ENCODE data around the gene XXYLT1. TPM values are rescaled to one million over a fixed set of nuclear protein-coding genes. Genes with fewer than 3 reads are reported as not detected.
"Not testable (repeated sequence)": the region's sequence is repeated elsewhere in the genome, so short reads cannot be mapped to it uniquely, and the experiment has no call there.

The XXYLT1 gene
- polyA plus RNA-seq, 6 donors from 2014 or later = 1.7 to 3.7 (median 3.6) TPM; not detected in 1

- Mint-ChIP-seq H3K9me3 (peaks cover 0 to under 1% (median 0%) of the 10 kb centered on the region in 7 donors), H3K27ac (peak overlapping the region in 5 of 6 donors; percentile 20 to 98 (median 54)), H3K4me1 (peaks cover 74 to 97% (median 83%) of the 10 kb centered on the region in 3 donors), H3K27me3 (no peaks in the 10 kb centered on the region), H3K36me3 (no peaks in the 10 kb centered on the region), H3K4me3 (peak overlapping the region in 2 of 8 donors; percentile 61 to 72)
- ATAC-seq (ENCODE audit: low read depth in 2 of 2) = no peak
- no peak for DNase-seq
These were observed 172.0 kb downstream of the XXYLT1 start for GRCh38 chr3:195098741-195099525.

DNA sequence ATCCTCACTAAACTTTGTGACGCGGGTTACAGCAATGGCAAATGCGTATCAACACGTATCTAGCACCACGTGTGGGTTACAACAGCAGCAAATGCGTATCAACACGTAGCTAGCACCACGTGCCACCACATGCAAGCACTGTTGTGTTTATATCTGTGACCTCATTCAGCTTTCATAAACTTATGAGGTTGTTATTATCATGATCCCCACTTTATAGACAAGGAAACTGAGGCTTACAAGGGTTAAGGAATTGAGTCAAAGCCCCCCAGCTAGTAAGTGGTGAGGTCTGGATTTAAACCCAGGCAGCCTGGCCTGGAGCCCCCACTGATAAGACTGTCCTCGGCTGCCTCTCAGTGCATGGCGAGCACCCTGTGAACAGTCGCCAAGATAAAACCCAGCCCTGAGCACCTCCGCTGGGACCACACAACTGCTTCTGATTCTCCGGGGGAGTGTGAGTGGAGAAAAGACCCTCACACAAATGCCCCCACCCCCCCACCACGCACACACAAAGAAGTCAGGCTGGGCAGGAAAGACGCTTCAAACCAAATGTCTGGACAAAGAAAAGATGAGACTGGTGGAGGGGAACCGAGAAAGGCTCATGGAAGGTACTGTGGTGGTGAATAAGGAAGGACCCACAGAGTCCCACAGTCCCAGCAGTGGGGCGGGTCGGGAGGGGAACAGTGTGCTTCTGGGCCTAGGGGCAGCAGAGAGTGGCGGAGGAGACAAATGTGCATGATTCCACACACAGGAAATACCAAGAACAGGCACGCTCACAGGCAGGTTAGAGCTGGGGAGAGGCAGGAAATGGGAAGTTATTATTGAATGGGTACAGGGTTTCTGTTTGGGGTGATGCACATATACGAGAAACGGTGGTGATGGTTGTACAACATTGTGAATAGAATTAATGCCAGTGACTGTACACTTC lies 173.4 kb downstream of the XXYLT1 start:
- Mint-ChIP-seq H3K9me3 (peaks cover 0 to 2% (median 0%) of the 10 kb centered on the region in 7 donors), H3K4me1 (peaks cover 73 to 90% (median 83%) of the 10 kb centered on the region in 3 donors), H3K4me3 (peak overlapping the region in 4 of 8 donors; percentile 7 to 77 (median 58)), H3K36me3 (no peaks in the 10 kb centered on the region), H3K27ac (peak overlapping the region; percentile 66 to 96 (median 88)), H3K27me3 (no peaks in the 10 kb centered on the region)
- no peak for ATAC-seq (ENCODE audit: low read depth in 2 of 2)
- no peak for DNase-seq

DNA sequence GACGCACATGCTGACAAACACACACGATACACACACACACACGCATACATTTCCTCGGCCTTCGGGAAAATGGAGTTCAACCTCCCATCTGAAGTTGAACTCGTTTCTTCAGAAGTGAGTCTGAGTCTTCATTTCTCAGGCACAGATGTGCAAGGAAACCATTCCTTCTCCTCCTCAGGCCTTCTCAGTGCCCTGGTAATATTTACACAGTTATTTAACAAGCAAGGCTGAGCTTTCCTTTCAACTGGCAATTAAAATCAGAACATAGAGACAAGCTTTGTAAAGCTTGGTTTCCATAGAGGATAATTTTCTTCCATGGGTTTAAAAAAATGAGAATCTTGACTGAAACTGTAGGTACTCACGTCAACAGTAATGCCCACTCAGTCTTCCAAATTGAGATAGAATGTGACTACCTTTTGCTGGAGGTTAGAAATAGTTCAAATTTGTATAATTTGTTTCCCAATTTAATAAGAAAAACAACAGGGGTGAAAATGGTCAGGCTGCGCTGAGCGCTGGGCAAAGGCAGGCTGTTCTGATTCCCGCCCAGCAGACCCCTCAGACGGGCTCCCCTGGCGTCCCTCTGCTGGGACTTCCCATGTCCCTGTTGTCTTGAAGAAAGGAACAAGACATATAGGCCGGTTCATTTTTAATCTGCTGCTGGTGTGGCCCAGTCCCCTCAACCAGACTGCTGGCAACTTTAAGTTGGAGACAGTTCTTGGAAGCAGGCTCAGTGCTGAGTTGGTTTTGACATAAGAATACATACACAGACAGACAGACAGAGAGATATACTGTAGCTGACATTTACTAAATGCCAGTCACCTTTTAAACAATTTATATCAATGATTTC lies 174.3 kb downstream of the XXYLT1 start:
- Mint-ChIP-seq H3K36me3 (no peaks in the 10 kb centered on the region), H3K4me1 (peaks cover 65 to 81% (median 76%) of the 10 kb centered on the region in 3 donors), H3K27me3 (no peaks in the 10 kb centered on the region), H3K27ac (peak overlapping the region in 4 of 6 donors; percentile 40 to 96 (median 90)), H3K9me3 (peaks cover 0 to 2% (median 0%) of the 10 kb centered on the region in 7 donors), H3K4me3 (peak overlapping the region in 3 of 8 donors; percentile 3 to 77 (median 34))
- ATAC-seq (ENCODE audit: low read depth in 2 of 2) (no peak), DNase-seq (no peak)

DNA sequence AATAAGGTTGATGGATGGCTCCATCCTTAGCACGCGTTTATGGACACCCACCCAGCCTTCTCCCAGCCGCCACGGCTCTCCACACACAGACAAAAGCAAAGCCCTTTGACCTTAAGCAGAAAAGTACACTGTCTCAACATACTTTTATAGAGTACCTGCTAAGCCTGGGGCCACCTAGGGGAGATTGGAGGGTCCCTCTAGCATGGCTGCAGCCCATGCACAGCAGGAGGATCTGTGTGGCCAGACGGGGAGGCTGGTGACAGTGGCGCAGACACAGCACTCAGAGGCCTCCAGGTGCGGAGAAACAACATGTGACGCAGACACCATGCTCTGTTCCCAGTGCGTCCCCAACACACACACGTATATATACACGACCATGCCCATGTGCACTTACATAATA lies 174.9 kb downstream of the XXYLT1 start:
- peak overlapping the region in 4 of 6 donors; percentile 66 to 96 (median 90) for H3K27ac Mint-ChIP-seq
- no peaks in the 10 kb centered on the region for H3K36me3 Mint-ChIP-seq
- H3K9me3 Mint-ChIP-seq = peaks cover 0 to 2% (median 0%) of the 10 kb centered on the region in 7 donors
- ATAC-seq (ENCODE audit: low read depth in 2 of 2) (no peak), DNase-seq (no peak)
- peak overlapping the region in 4 of 8 donors; percentile 13 to 98 (median 58) for H3K4me3 Mint-ChIP-seq
- H3K27me3 Mint-ChIP-seq = no peaks in the 10 kb centered on the region
- H3K4me1 Mint-ChIP-seq = peaks cover 59 to 74% (median 69%) of the 10 kb centered on the region in 3 donors

GRCh38 chr3:195095704-195096036 lies 175.3 kb downstream of the XXYLT1 start:
- Mint-ChIP-seq H3K4me1 (peaks cover 55 to 71% (median 66%) of the 10 kb centered on the region in 3 donors), H3K27me3 (no peaks in the 10 kb centered on the region), H3K9me3 (peaks cover 0 to 2% (median 0%) of the 10 kb centered on the region in 7 donors), H3K36me3 (no peaks in the 10 kb centered on the region), H3K27ac (peak overlapping the region; percentile 90 to 99 (median 98)), H3K4me3 (peak overlapping the region in 7 of 8 donors; percentile 64 to 98 (median 85))
- no peak for ATAC-seq (ENCODE audit: low read depth in 2 of 2)
- DNase-seq = no peak

- peaks cover 50 to 66% (median 61%) of the 10 kb centered on the region in 3 donors for H3K4me1 Mint-ChIP-seq
- H3K9me3 Mint-ChIP-seq = peaks cover 0 to 2% (median 0%) of the 10 kb centered on the region in 7 donors
- H3K36me3 Mint-ChIP-seq = no peaks in the 10 kb centered on the region
- ATAC-seq (ENCODE audit: low read depth in 2 of 2) (peak; percentile 73 to 74), DNase-seq (peak; percentile 71)
- peak overlapping the region; percentile 90 to 99 (median 98) for H3K27ac Mint-ChIP-seq
- no peaks in the 10 kb centered on the region for H3K27me3 Mint-ChIP-seq
- H3K4me3 Mint-ChIP-seq = peak overlapping the region; percentile 64 to 98 (median 86)
These were observed 175.8 kb downstream of the XXYLT1 start for GRCh38 chr3:195095035-195095703.

- DNase-seq (peak; percentile 84), ATAC-seq (ENCODE audit: low read depth in 2 of 2) (peak; percentile 91 to 92)
- Mint-ChIP-seq H3K4me3 (peak overlapping the region; percentile 71 to 98 (median 86)), H3K27me3 (no peaks in the 10 kb centered on the region), H3K36me3 (no peaks in the 10 kb centered on the region), H3K27ac (peak overlapping the region; percentile 90 to 99 (median 98)), H3K9me3 (peaks cover 0 to 2% (median 0%) of the 10 kb centered on the region in 7 donors), H3K4me1 (peaks cover 46 to 57% (median 56%) of the 10 kb centered on the region in 3 donors)
These were observed 176.6 kb downstream of the XXYLT1 start for GRCh38 chr3:195094191-195094921.

DNA sequence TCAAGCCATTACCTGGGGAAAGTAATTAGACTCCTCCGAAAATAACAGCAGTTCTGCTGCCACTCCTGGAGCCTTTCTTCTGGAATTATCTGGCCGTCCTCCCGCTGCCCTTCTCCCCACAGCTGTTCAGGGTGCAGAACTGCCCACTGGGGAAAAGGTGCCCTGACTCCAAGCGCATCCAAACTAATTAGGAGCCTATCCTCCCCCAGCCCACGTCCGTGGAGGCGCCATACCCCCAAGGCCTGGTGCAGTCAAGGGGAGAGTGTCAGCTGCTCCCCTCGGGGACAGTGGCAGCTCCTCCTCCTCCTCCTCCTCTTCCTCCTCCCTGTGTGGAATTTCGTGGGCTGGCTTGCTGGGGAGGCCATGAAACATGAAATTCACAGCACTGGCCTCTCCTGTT lies 177.2 kb downstream of the XXYLT1 start:
- H3K27ac Mint-ChIP-seq = peak overlapping the region; percentile 90 to 99 (median 98)
- peak; percentile 5 to 11 for ATAC-seq (ENCODE audit: low read depth in 2 of 2)
- peaks cover 45 to 51% (median 50%) of the 10 kb centered on the region in 3 donors for H3K4me1 Mint-ChIP-seq
- no peaks in the 10 kb centered on the region for H3K27me3 Mint-ChIP-seq
- H3K4me3 Mint-ChIP-seq = peak overlapping the region; percentile 71 to 98 (median 86)
- no peak for DNase-seq
- H3K9me3 Mint-ChIP-seq = peaks cover 0 to 2% (median 0%) of the 10 kb centered on the region in 7 donors
- H3K36me3 Mint-ChIP-seq = no peaks in the 10 kb centered on the region

- not testable (repeated sequence) for H3K9me3 Mint-ChIP-seq; ATAC-seq (ENCODE audit: low read depth in 2 of 2); DNase-seq; H3K36me3 Mint-ChIP-seq; H3K27me3 Mint-ChIP-seq
- Mint-ChIP-seq H3K27ac (peak overlapping the region in 2 of 6 donors; percentile 52 to 83), H3K4me3 (peak overlapping the region in 6 of 8 donors; percentile 41 to 82 (median 58)), H3K4me1 (peaks cover 3 to 16% (median 10%) of the 10 kb centered on the region in 3 donors)
These were observed 182.9 kb downstream of the XXYLT1 start for GRCh38 chr3:195087840-195088601.

DNA sequence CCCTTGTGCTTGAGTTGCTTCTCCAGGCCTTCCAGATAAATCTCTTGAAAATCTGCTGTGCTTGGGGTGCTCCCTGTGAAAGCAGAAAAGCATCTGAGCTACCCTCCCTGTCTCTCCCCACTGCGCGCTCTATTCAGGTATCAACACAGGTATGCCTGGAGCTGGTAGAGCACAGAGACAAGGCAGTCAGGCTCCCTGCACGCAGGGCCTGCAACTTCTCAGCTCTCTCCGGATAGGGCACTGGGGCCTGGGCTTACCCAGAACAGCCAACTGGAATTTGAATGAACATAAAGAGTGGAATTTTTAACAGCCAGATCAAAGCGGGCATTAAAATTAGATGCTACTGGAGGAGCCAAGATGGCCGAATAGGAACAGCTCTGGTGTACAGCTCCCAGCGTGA lies 183.6 kb downstream of the XXYLT1 start:
- Mint-ChIP-seq H3K27ac (peak overlapping the region in 2 of 6 donors; percentile 52 to 83), H3K4me1 (peaks cover 3 to 16% (median 10%) of the 10 kb centered on the region in 3 donors), H3K36me3 (no peaks in the 10 kb centered on the region), H3K27me3 (no peaks in the 10 kb centered on the region), H3K4me3 (peak overlapping the region in 6 of 8 donors; percentile 3 to 82 (median 58)), H3K9me3 (no peaks in the 10 kb centered on the region)
- no peak for ATAC-seq (ENCODE audit: low read depth in 2 of 2)
- no peak for DNase-seq

DNA sequence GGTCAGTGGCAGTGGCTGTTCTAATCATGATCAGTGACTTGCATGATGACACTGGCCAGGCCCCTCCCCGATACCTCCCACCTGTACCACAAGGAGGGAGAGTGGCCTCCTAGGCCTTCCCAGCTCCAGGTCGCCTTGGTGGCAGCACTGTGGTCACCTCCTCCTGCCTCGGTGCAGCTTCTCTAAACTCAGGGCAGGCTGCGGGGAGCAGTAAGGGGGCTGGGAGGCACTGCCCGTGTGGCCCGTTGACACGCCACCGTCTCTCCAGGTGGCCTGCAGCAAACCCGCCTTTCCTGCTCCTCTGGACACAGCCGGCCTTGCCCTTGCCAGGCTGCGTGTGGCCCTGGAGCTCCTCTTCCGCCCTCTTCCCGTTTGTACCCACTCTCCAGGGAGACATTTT lies 184.1 kb downstream of the XXYLT1 start:
- H3K27me3 Mint-ChIP-seq = no peaks in the 10 kb centered on the region
- H3K4me3 Mint-ChIP-seq = peak overlapping the region in 1 of 8 donors; percentile 82
- no peak for DNase-seq
- H3K4me1 Mint-ChIP-seq = peaks cover 6 to 16% (median 10%) of the 10 kb centered on the region in 3 donors
- H3K27ac Mint-ChIP-seq = peak overlapping the region in 1 of 6 donors; percentile 50
- ATAC-seq (ENCODE audit: low read depth in 2 of 2) = no peak
- H3K9me3 Mint-ChIP-seq = no peaks in the 10 kb centered on the region
- no peaks in the 10 kb centered on the region for H3K36me3 Mint-ChIP-seq
